CD4-positive, alpha-beta T cell (primary cell): ENCODE measurements around the gene GGNBP2. TPM values are rescaled to one million over a fixed set of nuclear protein-coding genes. Genes with fewer than 3 reads are reported as not detected.
A peak's percentile ranks its signal among the peaks of the same experiment; 100 is the strongest.

Source experiments
- ATAC-seq: fragments of 200-7000 bp; cut with Tn5 transposase; one replicate; pipeline ENCODE4 v1.10.0; 2022; ENCODE audit warnings: mild to moderate bottlenecking; ENCODE audit not compliant: poor library complexity
- CTCF ChIA-PET: fragments of 350-600 bp; sonication (Branson Sonifier 250); formaldehyde crosslinking; loops from one replicate; lab custom pipeline; 2021; ENCODE audit warnings: antibody characterized with exemption, inconsistent platforms; lab: Charles Lee
- POLR2A ChIA-PET: fragments of 350-600 bp; sonication (Branson Sonifier 250); formaldehyde crosslinking; loops from one replicate; lab custom pipeline; 2021; ENCODE audit warnings: antibody characterized with exemption, inconsistent platforms; lab: Charles Lee
- DNase-seq, 14 experiments: peaks; one replicate each; pipeline ENCODE4 v3.0.0-alpha.2; 2013 to 2020; ENCODE audit warnings: mixed read lengths in 2 of 14
- H3K27ac ChIP-seq, 2 donors: one replicate each; pipeline versions ENCODE4 v1.5.1 to v1.7.0; 2013; ENCODE audit warnings: low read length in 2 of 2, low read depth in 1 of 2, mild to moderate bottlenecking in 1 of 2
- H3K27me3 ChIP-seq, 2 experiments: 1 replicate in 1 of 2; 2 replicates in 1 of 2; pipeline versions ENCODE4 v1.6.1 to v1.7.0; 2013; ENCODE audit warnings: low read length in 2 of 2, control low read depth in 1 of 2, mild to moderate bottlenecking in 1 of 2, moderate library complexity in 1 of 2; ENCODE audit not compliant: insufficient read depth in 2 of 2, control insufficient read depth in 1 of 2
- H3K36me3 ChIP-seq: one replicate; pipeline ENCODE4 v1.6.1; 2013; ENCODE audit warnings: low read length, control low read depth; ENCODE audit not compliant: insufficient read depth
- H3K4me1 ChIP-seq: one replicate; pipeline ENCODE4 v1.6.1; 2013; ENCODE audit warnings: low read length, control low read depth; ENCODE audit not compliant: insufficient read depth
- H3K4me3 ChIP-seq: one replicate; pipeline ENCODE4 v1.5.1; 2013; ENCODE audit warnings: mild to moderate bottlenecking, low read length, moderate library complexity
- H3K9me3 ChIP-seq, 2 experiments: 1 replicate in 1 of 2; 2 replicates in 1 of 2; pipeline versions ENCODE4 v1.6.1 to v1.7.0; 2013; ENCODE audit warnings: low read length in 2 of 2, mild to moderate bottlenecking in 2 of 2, control low read depth in 1 of 2, moderate library complexity in 1 of 2; ENCODE audit not compliant: control insufficient read depth in 1 of 2, insufficient read depth in 1 of 2
- H3K27ac Mint-ChIP-seq: one replicate; pipeline ENCODE4 v1.8.0; 2020; ENCODE audit warnings: mixed read lengths
- H3K27me3 Mint-ChIP-seq: one replicate; pipeline ENCODE4 v1.8.0; 2021; ENCODE audit warnings: mixed read lengths
- H3K36me3 Mint-ChIP-seq: one replicate; pipeline ENCODE4 v1.8.0; 2021; ENCODE audit warnings: low read depth, mixed read lengths
- H3K4me1 Mint-ChIP-seq: one replicate; pipeline ENCODE4 v1.8.0; 2021; ENCODE audit warnings: low read depth, mixed read lengths
- H3K4me3 Mint-ChIP-seq: one replicate; pipeline ENCODE4 v1.8.0; 2020; ENCODE audit warnings: mild to moderate bottlenecking, mixed read lengths
- H3K9me3 Mint-ChIP-seq: one replicate; pipeline ENCODE4 v1.8.0; 2020; ENCODE audit warnings: mixed read lengths
- CTCF ChIP-seq: fragments of 200-600 bp; IDR thresholded peaks from one replicate; pipeline ENCODE4 v1.8.0; 2022; ENCODE audit warnings: antibody characterized with exemption, mild to moderate bottlenecking
- intact Hi-C, 2 experiments: fragments of 100-400 bp; cut with DNase I in 1 of 2; cut with micrococcal nuclease in 1 of 2; formaldehyde crosslinking; loops; one replicate each; pipeline versions ENCODE4 v1.15.1 to v1.9.0; 2023 to 2025; cut with DNase I, micrococcal nuclease
- total RNA-seq, 174 experiments: library from RNA in 2 of 174; stranded (reverse) in 2 of 174; gene quantifications; one replicate each; pipeline ENCODE4 v1.2.3 and lab custom pipeline; 2021 to 2026

Gene GGNBP2
- total RNA-seq, 2 experiments from 2014 or later = 216 to 228 TPM

GRCh38 chr17:36600936-36601302 is 56.2 kb downstream of the GGNBP2 start:
- no peaks in the 10 kb centered on the region for H3K9me3 ChIP-seq
- peaks cover 45% of the 10 kb centered on the region for H3K4me1 Mint-ChIP-seq
- H3K27me3 ChIP-seq = no peaks in the 10 kb centered on the region
- peak overlapping the region; percentile 89 for H3K4me3 ChIP-seq
- H3K36me3 ChIP-seq = no peaks in the 10 kb centered on the region
- peak in 8 of 14 experiments; percentile 13 to 62 (median 26) for DNase-seq
- peak; percentile 16 for TF ChIP-seq CTCF
- peaks cover 31% of the 10 kb centered on the region for H3K4me1 ChIP-seq
- peak overlapping the region; percentile 94 for H3K27ac Mint-ChIP-seq
- peak overlapping the region; percentile 97 for H3K4me3 Mint-ChIP-seq
- H3K36me3 Mint-ChIP-seq = peaks cover 5% of the 10 kb centered on the region
- intact Hi-C loops = loop anchor here in 1 of 2 experiments (2.0 kb wide), 2 partner anchors 54 to 886 kb away; no protein-coding TSS in a partner anchor
- ATAC-seq = peak; percentile 42
- CTCF ChIA-PET = interaction anchor here (1.0 to 3.6 kb wide), 5 partner anchors 25 to 639 kb away, joined by 3 to 20 read pairs (median 4); partner anchors contain the start of genes MYO19 and PIGW
- no peaks in the 10 kb centered on the region for H3K27me3 Mint-ChIP-seq
- H3K9me3 Mint-ChIP-seq = no peaks in the 10 kb centered on the region
- H3K27ac ChIP-seq = peak overlapping the region; percentile 49 to 65
- POLR2A ChIA-PET = interaction anchor here (1.0 to 3.5 kb wide), 12 partner anchors 9 to 489 kb away, joined by 3 to 56 read pairs (median 6); partner anchors contain the start of genes AATF, DHRS11, GGNBP2 and MYO19

- Histone ChIP-seq H3K27me3 (no peaks in the 10 kb centered on the region), H3K4me3 (peak within 1 kb of the TSS; percentile 89), H3K27ac (peak within 1 kb of the TSS; percentile 57 to 65), H3K4me1 (peaks cover 31% of the 10 kb centered on the region), H3K36me3 (no peaks in the 10 kb centered on the region), H3K9me3 (no peaks in the 10 kb centered on the region)
- POLR2A ChIA-PET = interaction anchor here (0.6 to 3.5 kb wide), 16 partner anchors 9 to 489 kb away, joined by 3 to 56 read pairs (median 4); partner anchors contain the start of genes AATF, DHRS11, GGNBP2 and MYO19
- DNase-seq (peak; percentile 80 to 94 (median 87)), ATAC-seq (peak; percentile 74)
- TF ChIP-seq CTCF = no peak
- H3K4me3 Mint-ChIP-seq = peak within 1 kb of the TSS; percentile 97
- peaks cover 47% of the 10 kb centered on the region for H3K4me1 Mint-ChIP-seq
- intact Hi-C loops = loop anchor here (1.0 to 2.0 kb wide), 5 partner anchors 11 to 885 kb away; no protein-coding TSS in a partner anchor
- CTCF ChIA-PET = interaction anchor here (0.6 to 3.6 kb wide), 7 partner anchors 15 to 639 kb away, joined by 3 to 20 read pairs (median 4); partner anchors contain the start of genes MYO19 and PIGW
- H3K9me3 Mint-ChIP-seq = no peaks in the 10 kb centered on the region
- H3K27ac Mint-ChIP-seq = peak within 1 kb of the TSS; percentile 94
- peaks cover 5% of the 10 kb centered on the region for H3K36me3 Mint-ChIP-seq
- H3K27me3 Mint-ChIP-seq = no peaks in the 10 kb centered on the region
Measured at GRCh38 chr17:36601303-36602029, 56.7 kb downstream of the GGNBP2 start, which contains the start of gene MRM1. Gene MRM1, plus strand, starts transcription at chr17:36601583. Its CDS starts 228 bp downstream, at chr17:36601811.

- DNase-seq (peak in 2 of 14 experiments; percentile 30 to 38), ATAC-seq (no peak)
- ChIA-PET POLR2A (interaction anchor here (0.7 to 3.5 kb wide), 19 partner anchors 9 to 617 kb away, joined by 3 to 56 read pairs (median 4); partner anchors contain the start of genes AATF, DHRS11, GGNBP2 and MYO19), CTCF (interaction anchor here (0.6 to 3.6 kb wide), 14 partner anchors 8 to 771 kb away, joined by 3 to 20 read pairs (median 4); partner anchors contain the start of genes MYO19 and PIGW)
- H3K27ac Mint-ChIP-seq = peak overlapping the region; percentile 30
- Histone ChIP-seq H3K27ac (no peak overlapping the region), H3K27me3 (no peaks in the 10 kb centered on the region), H3K4me1 (peaks cover 31% of the 10 kb centered on the region), H3K4me3 (peak overlapping the region; percentile 89), H3K36me3 (no peaks in the 10 kb centered on the region), H3K9me3 (no peaks in the 10 kb centered on the region)
- TF ChIP-seq CTCF = no peak
- peak overlapping the region; percentile 97 for H3K4me3 Mint-ChIP-seq
- H3K27me3 Mint-ChIP-seq = no peaks in the 10 kb centered on the region
- H3K36me3 Mint-ChIP-seq = peaks cover 5% of the 10 kb centered on the region
- intact Hi-C loops = loop anchor here (1.0 to 2.0 kb wide), 3 partner anchors 12 to 771 kb away; no protein-coding TSS in a partner anchor
- peaks cover 47% of the 10 kb centered on the region for H3K4me1 Mint-ChIP-seq
- no peaks in the 10 kb centered on the region for H3K9me3 Mint-ChIP-seq
Measured at GRCh38 chr17:36602030-36602748, 57.5 kb downstream of the GGNBP2 start.
